CD4-positive, CD25-positive, alpha-beta regulatory T cell (primary cell): ENCODE data around the gene PKN2. TPM values are rescaled to one million over a fixed set of nuclear protein-coding genes. Genes with fewer than 3 reads are reported as not detected.
A peak's percentile ranks its signal among the peaks of the same experiment; 100 is the strongest.
"Not testable (repeated sequence)": the region's sequence is repeated elsewhere in the genome, so short reads cannot be mapped to it uniquely, and the experiment has no call there.

Experiments
- ATAC-seq, 2 donors: fragments of 150-1000 bp; cut with Tn5 transposase; one replicate each; pipeline ENCODE4 v1.10.0; 2021; ENCODE audit warnings: low read depth in 2 of 2, moderate number of reproducible peaks in 2 of 2, moderate library complexity in 1 of 2
- DNase-seq, 3 donors: peaks; one replicate each; pipeline versions ENCODE4 v3.0.0 to v3.0.0-alpha.2; 2012 to 2022; ENCODE audit warnings: mixed read lengths in 1 of 3
- H3K27ac ChIP-seq: one replicate; pipeline ENCODE4 v1.7.0; 2013; ENCODE audit warnings: mild to moderate bottlenecking, low read length; ENCODE audit not compliant: insufficient read depth, poor library complexity, severe bottlenecking
- H3K27me3 ChIP-seq: one replicate; pipeline ENCODE4 v1.7.0; 2013; ENCODE audit warnings: low read length; ENCODE audit not compliant: control insufficient read depth, insufficient read depth
- H3K36me3 ChIP-seq: one replicate; pipeline ENCODE4 v1.7.0; 2013; ENCODE audit warnings: mild to moderate bottlenecking, low read length, moderate library complexity; ENCODE audit not compliant: control insufficient read depth, insufficient read depth
- H3K4me1 ChIP-seq: 2 replicates; pipeline ENCODE4 v1.7.0; 2013; ENCODE audit warnings: mild to moderate bottlenecking, low read length; ENCODE audit not compliant: insufficient read depth, control insufficient read depth, poor library complexity, severe bottlenecking
- H3K4me3 ChIP-seq: one replicate; pipeline ENCODE4 v1.7.0; 2013; ENCODE audit warnings: low read depth, mild to moderate bottlenecking, low read length, moderate library complexity
- H3K9me3 ChIP-seq, 2 experiments: 1 replicate in 1 of 2; 2 replicates in 1 of 2; pipeline ENCODE4 v1.7.0; 2013; ENCODE audit warnings: low read length in 2 of 2, mild to moderate bottlenecking in 1 of 2, moderate library complexity in 1 of 2; ENCODE audit not compliant: control insufficient read depth in 2 of 2
- H3K27ac Mint-ChIP-seq, 3 donors: one replicate each; pipeline ENCODE4 v1.8.0; 2020 to 2022; ENCODE audit warnings: mild to moderate bottlenecking in 3 of 3, mixed read lengths in 3 of 3, moderate library complexity in 2 of 3
- H3K27me3 Mint-ChIP-seq: one replicate; pipeline ENCODE4 v1.8.0; 2022; ENCODE audit warnings: mild to moderate bottlenecking, mixed read lengths
- H3K36me3 Mint-ChIP-seq: one replicate; pipeline ENCODE4 v1.8.0; 2020; ENCODE audit warnings: mixed read lengths
- H3K4me1 Mint-ChIP-seq, 4 donors: one replicate each; pipeline ENCODE4 v1.8.0; 2020 to 2022; ENCODE audit warnings: mixed read lengths in 4 of 4, mild to moderate bottlenecking in 1 of 4
- H3K4me3 Mint-ChIP-seq, 4 donors: one replicate each; pipeline ENCODE4 v1.8.0; 2020 to 2022; ENCODE audit warnings: mild to moderate bottlenecking in 4 of 4, mixed read lengths in 4 of 4, moderate library complexity in 3 of 4
- H3K9me3 Mint-ChIP-seq, 7 donors: one replicate each; pipeline ENCODE4 v1.8.0; 2020 to 2022; ENCODE audit warnings: mixed read lengths in 7 of 7, mild to moderate bottlenecking in 3 of 7, moderate library complexity in 2 of 7
- polyA plus RNA-seq, 4 donors: library from polyadenylated mRNA; unstranded; fragments of 300-500 nt; fragmentation: Illumina TruSeq; gene quantifications; one replicate each; pipeline ENCODE4 v1.2.3, GENCODE V29; 2021
- total RNA-seq: library from RNA; stranded (reverse); gene quantifications from one replicate; pipeline ENCODE4 v1.2.3, GENCODE V29; 2022

PKN2 gene
- total and polyA plus RNA-seq, 5 donors from 2014 or later, result 6.7 to 41.9 (median 7.5) TPM

DNA sequence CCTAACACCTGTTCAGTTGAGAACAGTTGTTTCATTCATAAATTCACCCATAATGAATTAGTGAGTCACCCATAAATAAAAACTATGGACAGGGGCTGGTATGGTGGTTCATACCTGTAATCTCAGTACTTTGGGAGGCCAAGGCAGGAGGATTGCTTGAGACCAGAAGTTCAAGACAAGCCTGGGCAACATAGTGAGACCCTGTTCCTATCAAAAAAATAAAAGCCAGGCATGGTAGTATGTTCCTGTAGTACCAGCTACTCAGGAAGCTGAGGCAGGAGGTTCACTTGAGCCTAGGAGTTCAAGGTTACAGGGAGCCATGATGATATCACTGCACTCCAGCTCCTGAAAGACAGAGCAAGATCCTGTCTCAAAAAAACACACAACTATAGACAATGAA is 128.3 kb downstream of the PKN2 start:
- no peaks in the 10 kb centered on the region for H3K27me3 ChIP-seq
- no peaks in the 10 kb centered on the region for H3K9me3 ChIP-seq
- peaks cover 0 to 7% (median 4%) of the 10 kb centered on the region in 4 donors for H3K4me1 Mint-ChIP-seq
- H3K4me1 ChIP-seq, result no peaks in the 10 kb centered on the region
- ATAC-seq (no peak), DNase-seq (no peak)
- H3K4me3 ChIP-seq, result no peak overlapping the region
- H3K4me3 Mint-ChIP-seq, result no peak overlapping the region
- H3K9me3 Mint-ChIP-seq, result no peaks in the 10 kb centered on the region
- no peak overlapping the region for H3K27ac ChIP-seq
- H3K36me3 Mint-ChIP-seq, result peaks cover 21% of the 10 kb centered on the region
- H3K27ac Mint-ChIP-seq, result peak overlapping the region in 1 of 3 donors; percentile 1
- no peaks in the 10 kb centered on the region for H3K27me3 Mint-ChIP-seq
- H3K36me3 ChIP-seq, result peaks cover 50% of the 10 kb centered on the region

DNA sequence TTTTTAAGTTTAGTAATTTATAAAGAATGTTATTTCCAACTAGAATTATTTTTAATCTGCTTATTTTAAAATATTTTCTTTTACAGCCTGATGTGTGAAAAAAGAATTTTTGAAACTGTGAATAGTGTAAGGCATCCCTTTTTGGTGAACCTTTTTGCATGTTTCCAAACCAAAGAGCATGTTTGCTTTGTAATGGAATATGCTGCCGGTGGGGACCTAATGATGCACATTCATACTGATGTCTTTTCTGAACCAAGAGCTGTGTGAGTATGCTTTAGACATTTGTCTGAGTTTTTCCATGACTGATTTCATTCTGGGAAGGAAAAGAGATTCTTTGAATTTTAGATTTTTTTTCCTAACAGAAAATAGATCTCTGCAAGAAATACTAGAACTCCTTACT is 129.4 kb downstream of the PKN2 start:
- H3K9me3 Mint-ChIP-seq, result no peaks in the 10 kb centered on the region
- no peak for DNase-seq
- peaks cover 0 to 7% (median 4%) of the 10 kb centered on the region in 4 donors for H3K4me1 Mint-ChIP-seq
- no peaks in the 10 kb centered on the region for H3K27me3 Mint-ChIP-seq
- no peak for ATAC-seq
- Histone ChIP-seq H3K4me1 (no peaks in the 10 kb centered on the region), H3K27me3 (no peaks in the 10 kb centered on the region), H3K9me3 (no peaks in the 10 kb centered on the region), H3K36me3 (peaks cover 42% of the 10 kb centered on the region), H3K4me3 (no peak overlapping the region), H3K27ac (no peak overlapping the region)
- H3K27ac Mint-ChIP-seq, result no peak overlapping the region
- H3K4me3 Mint-ChIP-seq, result no peak overlapping the region
- peaks cover 27% of the 10 kb centered on the region for H3K36me3 Mint-ChIP-seq

DNA sequence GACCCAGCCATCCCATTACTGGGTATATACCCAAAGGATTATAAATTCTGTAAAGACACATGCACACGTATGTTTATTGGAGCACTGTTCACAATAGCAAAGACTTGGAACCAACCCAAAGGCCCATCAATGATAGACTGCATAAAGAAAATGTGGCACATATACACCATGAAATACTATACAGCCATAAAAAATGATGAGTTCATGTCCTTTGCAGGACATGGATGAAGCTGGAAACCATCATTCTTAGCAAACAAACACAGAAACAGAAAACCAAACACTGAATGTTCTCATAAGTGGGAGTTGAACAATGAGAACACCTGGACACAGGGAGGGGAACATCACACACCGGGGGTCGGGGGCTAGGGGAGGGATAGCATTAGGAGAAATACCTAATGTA is 135.6 kb downstream of the PKN2 start:
- not testable (repeated sequence) for H3K27ac Mint-ChIP-seq, ATAC-seq, H3K4me1 ChIP-seq, H3K4me1 Mint-ChIP-seq, H3K9me3 ChIP-seq, H3K27me3 Mint-ChIP-seq, DNase-seq, H3K9me3 Mint-ChIP-seq, H3K27me3 ChIP-seq, H3K4me3 Mint-ChIP-seq, H3K4me3 ChIP-seq, H3K27ac ChIP-seq
- H3K36me3 Mint-ChIP-seq, result peaks cover 37% of the 10 kb centered on the region
- H3K36me3 ChIP-seq, result peaks cover 15% of the 10 kb centered on the region

DNA sequence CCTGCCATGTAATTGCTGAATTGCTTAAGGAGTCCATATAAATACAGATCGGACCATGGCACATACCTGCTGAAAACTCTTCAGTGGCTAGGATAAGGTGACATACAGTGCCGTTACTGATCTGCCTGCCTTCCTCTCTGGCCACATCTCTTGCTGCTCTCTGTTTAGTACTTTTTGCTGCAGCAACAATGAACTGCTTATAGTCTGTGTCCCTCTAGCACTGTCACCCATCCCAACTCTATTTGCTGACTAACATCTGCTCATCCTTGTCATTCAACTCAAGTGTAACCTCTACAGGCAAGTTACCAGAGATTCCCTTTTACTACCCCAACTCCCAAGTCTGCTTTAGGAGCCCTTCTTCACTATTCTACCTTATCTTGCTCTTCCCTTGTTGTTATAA is 141.6 kb downstream of the PKN2 start:
- Histone ChIP-seq H3K27me3 (no peaks in the 10 kb centered on the region), H3K27ac (no peak overlapping the region), H3K9me3 (no peaks in the 10 kb centered on the region), H3K4me3 (no peak overlapping the region), H3K36me3 (peaks cover 18% of the 10 kb centered on the region), H3K4me1 (no peaks in the 10 kb centered on the region)
- Mint-ChIP-seq H3K36me3 (peaks cover 29% of the 10 kb centered on the region), H3K4me1 (no peaks in the 10 kb centered on the region), H3K27me3 (no peaks in the 10 kb centered on the region), H3K9me3 (no peaks in the 10 kb centered on the region), H3K27ac (peak overlapping the region in 1 of 3 donors; percentile 65), H3K4me3 (no peak overlapping the region)
- ATAC-seq (no peak), DNase-seq (no peak)

DNA sequence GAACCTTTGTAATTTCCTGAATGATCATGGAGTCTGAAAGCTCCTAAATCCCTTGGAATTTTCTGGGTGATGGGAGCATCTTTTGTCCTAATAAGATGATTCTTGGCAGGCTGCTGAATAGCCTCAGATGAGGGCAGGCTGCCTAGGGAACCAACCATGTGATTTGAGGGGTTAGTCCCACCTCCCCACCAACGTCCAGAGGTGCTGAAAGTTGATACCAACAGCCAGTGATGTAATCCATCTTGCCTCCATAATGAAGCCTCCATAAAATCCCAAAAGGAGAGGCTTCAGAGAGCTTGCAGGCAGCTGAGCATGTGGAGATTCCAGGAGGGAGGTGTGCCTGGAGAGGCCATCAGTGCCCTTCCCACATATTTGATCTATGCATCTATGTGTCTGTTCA is 163.6 kb downstream of the PKN2 start:
- no peak overlapping the region for H3K27ac ChIP-seq
- no peaks in the 10 kb centered on the region for H3K4me1 ChIP-seq
- Mint-ChIP-seq H3K36me3 (peaks cover 14% of the 10 kb centered on the region), H3K4me3 (no peak overlapping the region), H3K27ac (no peak overlapping the region), H3K4me1 (peaks cover 0 to 2% (median 0%) of the 10 kb centered on the region in 4 donors), H3K9me3 (no peaks in the 10 kb centered on the region), H3K27me3 (no peaks in the 10 kb centered on the region)
- no peak overlapping the region for H3K4me3 ChIP-seq
- H3K36me3 ChIP-seq, result peaks cover 13% of the 10 kb centered on the region
- DNase-seq (no peak), ATAC-seq (no peak)
- H3K9me3 ChIP-seq, result no peaks in the 10 kb centered on the region
- no peaks in the 10 kb centered on the region for H3K27me3 ChIP-seq

DNA sequence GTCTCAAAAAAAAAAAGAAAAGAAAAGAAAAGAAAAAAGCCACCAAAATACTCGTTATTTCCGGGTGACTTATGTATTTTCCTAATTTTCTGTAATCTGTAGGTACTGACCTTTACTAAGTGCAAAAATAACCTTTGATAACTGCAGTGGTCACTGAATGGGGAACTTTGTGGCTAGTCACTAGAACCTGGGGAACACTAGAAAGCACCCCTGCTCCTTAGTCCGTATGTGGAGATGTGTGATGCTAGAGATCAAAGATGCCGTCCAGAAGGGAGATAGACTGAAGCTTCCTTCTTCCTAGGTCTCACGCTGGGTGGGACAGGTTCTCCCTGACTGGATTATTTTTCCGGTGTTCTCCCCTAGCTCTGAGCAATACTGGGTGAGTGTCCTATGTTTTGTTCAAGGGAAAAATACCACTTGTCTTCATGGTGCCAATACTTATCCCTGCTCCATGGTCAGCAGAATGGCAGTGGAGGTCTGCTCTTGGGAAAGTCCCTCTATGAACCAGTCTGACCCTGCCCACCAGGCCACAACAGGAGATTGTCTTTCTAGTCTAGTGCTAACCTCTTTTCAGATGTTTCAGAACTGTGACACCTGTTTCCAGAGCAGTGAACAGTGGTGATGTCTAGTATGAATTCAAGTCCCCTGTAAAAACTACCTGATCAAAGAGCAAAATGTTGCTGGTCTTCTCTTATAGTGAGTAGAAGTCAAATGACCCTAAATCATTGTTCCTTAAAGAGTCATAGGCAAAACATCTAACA is 167.4 kb downstream of the PKN2 start:
- peaks cover 42% of the 10 kb centered on the region for H3K36me3 ChIP-seq
- no peak for DNase-seq
- ATAC-seq, result no peak
- H3K27ac ChIP-seq, result no peak overlapping the region
- H3K27me3 ChIP-seq, result no peaks in the 10 kb centered on the region
- Mint-ChIP-seq H3K36me3 (peaks cover 28% of the 10 kb centered on the region), H3K27ac (peak overlapping the region in 1 of 3 donors; percentile 15), H3K4me1 (peaks cover 0 to 8% (median 5%) of the 10 kb centered on the region in 4 donors), H3K27me3 (no peaks in the 10 kb centered on the region), H3K4me3 (no peak overlapping the region), H3K9me3 (no peaks in the 10 kb centered on the region)
- no peak overlapping the region for H3K4me3 ChIP-seq
- H3K9me3 ChIP-seq, result no peaks in the 10 kb centered on the region
- no peaks in the 10 kb centered on the region for H3K4me1 ChIP-seq

DNA sequence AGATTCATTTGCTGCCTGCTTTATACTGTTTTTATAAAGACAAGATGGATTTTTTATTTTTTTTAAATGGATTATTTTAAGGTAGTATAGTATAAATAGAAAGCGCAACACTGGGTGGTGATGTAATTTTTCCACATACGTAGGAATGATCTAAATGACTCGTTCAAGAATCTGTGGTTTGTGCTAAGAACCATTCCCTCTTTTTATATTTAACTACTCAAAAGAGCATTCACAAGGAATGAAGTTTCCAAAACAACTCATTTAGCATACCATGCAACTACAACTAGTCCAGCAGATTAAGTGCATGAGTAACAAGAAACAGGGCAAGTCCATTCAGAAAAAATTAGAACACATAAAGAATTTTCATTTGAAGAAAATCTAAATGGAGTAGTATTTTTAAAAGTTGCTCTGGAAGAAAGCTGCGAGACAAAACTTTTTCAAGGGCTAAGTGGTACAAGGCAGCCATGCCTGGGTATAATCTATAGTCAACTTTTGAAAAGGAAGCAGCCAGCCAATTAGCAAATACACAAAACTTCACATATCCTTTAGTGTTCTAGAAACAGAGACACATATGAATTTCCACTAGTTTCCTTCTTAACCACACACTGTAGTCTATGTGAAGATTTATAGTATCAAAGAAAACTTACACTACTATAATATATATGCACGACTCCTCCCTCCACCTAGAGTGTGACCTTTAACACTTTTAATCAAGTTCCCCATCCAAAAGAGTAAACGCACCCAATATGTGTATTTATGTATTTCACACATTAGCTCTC is 183.9 kb downstream of the PKN2 start:
- Mint-ChIP-seq H3K4me3 (peak overlapping the region; percentile 47 to 64 (median 56)), H3K9me3 (no peaks in the 10 kb centered on the region), H3K4me1 (peaks cover 42 to 85% (median 56%) of the 10 kb centered on the region in 4 donors)

More for the DNA sequence above, 183.9 kb downstream of the PKN2 start:
- Histone ChIP-seq H3K9me3 (no peaks in the 10 kb centered on the region), H3K4me3 (peak overlapping the region; percentile 38), H3K4me1 (peaks cover 27% of the 10 kb centered on the region), H3K27me3 (no peaks in the 10 kb centered on the region), H3K36me3 (peaks cover 16% of the 10 kb centered on the region), H3K27ac (peak overlapping the region; percentile 15)
- no peaks in the 10 kb centered on the region for H3K27me3 Mint-ChIP-seq
- ATAC-seq, result no peak
- H3K27ac Mint-ChIP-seq, result peak overlapping the region in 2 of 3 donors; percentile 23 to 51
- peaks cover 19% of the 10 kb centered on the region for H3K36me3 Mint-ChIP-seq
- DNase-seq, result peak in 1 of 3 donors; percentile 12
